ENCODE data around the gene GABARAPL2.
"Not testable (repeated sequence)": the region's sequence is repeated elsewhere in the genome, so short reads cannot be mapped to it uniquely, and the experiment has no call there.

Gene GABARAPL2, protein sequence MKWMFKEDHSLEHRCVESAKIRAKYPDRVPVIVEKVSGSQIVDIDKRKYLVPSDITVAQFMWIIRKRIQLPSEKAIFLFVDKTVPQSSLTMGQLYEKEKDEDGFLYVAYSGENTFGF

GRCh38 chr16:75566040-75566757 lies at the start of gene GABARAPL2:
TSS of gene GABARAPL2 (plus strand) at chr16:75566379. CDS start at chr16:75566487, 108 bp downstream.
- peak; percentile 86 for DNase-seq

DNA sequence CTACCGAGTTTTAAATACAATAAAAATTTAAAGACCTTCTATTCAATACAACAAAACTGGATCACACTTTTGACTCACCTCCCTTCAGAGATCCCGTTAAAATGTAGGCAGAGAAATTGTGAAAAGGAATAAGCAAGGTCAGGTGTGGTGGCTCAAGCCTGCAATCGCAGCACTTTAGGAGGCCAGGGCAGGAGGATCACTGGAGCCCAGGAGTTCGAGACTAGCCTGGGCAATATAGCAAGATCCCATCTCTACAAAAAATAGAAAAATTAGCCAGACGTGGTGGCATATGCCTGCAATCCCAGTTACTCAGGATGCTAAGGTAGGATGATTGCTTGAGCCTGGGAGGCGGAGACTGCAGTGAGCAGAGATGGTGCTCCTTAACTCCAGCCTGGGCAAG lies 47.0 kb upstream of the GABARAPL2 start:
- no peak for DNase-seq

GRCh38 chr16:75526032-75526790 lies 40.0 kb upstream of the GABARAPL2 start:
- no peak for DNase-seq

DNA sequence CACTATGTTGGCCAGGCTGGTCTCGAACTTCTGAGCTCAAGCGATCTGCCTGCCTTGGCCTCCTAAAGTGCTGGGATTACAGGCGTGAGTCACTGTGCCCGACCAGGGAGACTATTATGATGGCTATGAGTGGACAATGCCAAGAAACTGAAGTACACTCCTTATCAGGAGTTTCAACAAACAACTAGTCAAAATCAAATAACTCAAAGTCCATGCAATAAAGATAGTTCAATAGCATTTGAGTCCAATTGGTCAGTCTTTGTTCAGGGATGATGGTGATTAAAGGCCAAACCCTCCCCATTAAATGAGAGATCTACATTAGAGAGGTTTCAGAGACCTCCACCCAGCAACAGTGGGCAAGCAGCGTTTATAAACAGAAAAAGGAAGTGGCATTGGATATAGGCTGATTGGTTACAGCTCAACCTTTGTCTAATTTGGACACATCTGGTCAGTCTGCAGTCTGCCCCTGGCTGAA lies 38.3 kb upstream of the GABARAPL2 start:
- DNase-seq = no peak

DNA sequence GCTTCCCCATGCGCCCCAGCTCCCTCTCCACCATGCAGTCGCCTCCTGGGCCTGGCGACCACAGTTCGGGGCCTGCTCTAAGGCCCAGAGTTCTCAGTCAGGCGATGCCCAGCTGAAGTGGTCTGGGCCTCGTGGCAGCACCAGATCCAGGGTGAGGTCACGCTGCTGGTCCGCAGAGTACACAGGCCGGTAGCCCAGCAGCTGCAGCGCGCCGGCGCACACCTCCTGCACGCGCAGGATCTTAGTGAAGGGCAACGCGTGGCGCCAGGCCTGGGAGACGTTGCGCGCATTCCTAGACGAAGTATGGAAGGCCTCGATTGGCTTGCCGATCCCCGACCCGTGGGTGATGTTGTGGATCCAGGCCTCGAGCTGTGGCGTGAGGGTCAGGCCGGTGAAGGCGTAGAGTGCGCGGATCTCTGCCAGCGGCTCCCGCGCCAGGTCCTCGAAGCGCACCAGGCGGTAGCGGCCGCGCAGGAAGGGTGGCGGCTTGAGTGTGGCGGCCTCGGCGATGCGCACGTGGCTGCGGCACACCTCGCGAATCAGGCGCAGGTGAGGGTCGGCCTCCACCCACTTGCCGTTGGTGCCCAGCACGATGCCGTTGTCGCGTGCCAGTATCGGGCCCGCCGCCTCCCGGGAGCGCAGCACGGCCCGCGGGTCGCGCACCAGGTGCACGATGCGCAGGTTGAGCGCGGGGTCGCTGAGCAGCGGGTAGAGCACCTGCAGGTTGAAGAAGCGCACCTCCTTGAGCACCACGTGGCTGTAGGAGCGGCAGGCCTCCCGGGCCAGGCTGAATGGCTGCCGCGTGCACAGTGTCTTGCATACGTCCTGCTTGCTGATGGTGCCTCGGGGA lies 36.9 kb upstream of the GABARAPL2 start:
- DNase-seq = no peak

GRCh38 chr16:75529959-75530358 lies 36.2 kb upstream of the GABARAPL2 start:
- no peak for DNase-seq

GRCh38 chr16:75532142-75532765 lies 33.9 kb upstream of the GABARAPL2 start:
- no peak for DNase-seq

DNA sequence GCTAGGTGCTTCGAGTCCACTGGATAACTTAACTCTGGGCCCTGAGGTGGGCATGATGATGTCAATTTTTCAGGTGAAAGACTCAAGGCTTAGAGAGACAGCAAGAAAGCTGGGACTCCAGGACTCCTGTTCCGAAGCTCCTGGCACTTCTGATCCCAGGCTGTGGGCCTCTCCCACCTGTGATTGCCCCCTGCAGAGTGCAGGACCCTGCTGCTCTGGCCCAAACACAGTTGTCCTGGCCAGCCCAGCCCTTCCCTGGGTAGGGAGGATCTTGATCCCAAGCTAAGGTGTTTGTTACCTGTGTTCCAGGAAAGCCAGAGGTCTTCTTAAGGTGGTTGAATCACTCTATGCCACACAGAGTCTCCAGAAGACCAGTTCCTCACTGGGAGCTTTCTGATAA lies 33.4 kb upstream of the GABARAPL2 start:
- no peak for DNase-seq

DNA sequence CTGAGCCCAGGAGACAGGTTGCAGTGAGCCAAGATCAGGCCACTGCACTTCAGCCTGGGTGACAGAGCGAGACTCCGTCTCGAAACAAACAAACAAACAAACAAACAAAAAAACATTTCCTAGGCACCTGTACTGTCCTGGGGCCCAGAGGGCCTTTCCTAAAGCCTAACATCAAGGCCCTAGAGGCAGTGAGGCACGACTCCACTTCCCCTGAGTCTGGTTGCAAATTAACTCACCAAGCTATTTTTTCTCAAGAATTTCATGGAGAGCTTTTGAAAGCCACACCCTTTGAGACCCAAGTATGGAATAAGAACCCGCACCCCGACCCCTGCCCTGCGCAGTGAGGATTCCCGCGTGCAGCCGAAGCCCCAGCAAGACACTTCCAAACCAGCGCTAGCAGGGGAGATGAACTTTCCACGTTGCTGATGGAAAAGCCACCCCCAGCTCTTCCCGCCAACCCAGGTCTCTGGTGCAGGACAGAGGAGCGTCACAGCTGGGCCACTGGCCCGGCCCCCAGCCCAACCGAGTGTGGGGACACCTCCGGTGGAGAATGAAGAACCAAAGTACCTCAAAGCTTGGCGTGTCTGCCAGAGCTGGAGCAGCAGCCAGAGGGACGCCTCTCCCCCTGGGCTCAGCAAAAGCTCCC lies 31.5 kb upstream of the GABARAPL2 start:
- DNase-seq = no peak

DNA sequence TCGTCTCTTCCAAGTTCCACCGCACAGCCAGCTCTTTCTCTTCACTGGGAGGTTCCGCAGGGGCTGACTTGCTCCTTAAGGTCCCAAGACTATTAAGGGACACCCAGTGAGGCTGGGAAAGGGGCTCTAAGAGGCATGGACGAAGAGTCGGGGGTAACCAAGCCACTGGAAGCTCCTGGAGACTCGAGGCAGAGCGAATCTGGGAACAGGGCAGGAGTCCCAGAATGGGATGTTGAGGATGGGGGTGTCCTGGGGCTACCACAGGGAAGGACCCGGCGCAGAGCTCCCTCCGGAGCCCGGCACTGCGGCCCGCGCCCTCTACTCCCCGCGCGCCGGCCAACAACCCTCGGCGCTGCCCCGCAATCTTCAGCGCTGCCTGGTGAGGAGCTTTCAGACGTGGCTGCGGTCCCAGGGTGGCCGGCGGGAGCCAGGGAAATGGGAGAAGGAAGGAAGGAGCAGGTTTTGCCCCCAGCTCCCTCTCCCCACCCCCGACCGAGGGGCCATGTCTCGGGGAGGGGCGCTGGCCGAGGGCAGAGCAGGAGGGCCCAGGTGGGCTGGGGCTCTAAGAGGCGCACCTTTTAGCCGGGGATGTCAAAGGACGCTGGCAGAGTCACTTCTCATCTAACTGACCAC lies 30.9 kb upstream of the GABARAPL2 start:
- DNase-seq = no peak

GRCh38 chr16:75535901-75536300 lies 30.3 kb upstream of the GABARAPL2 start, which contains the start of gene CHST5:
TSS of gene CHST5 (minus strand) at chr16:75536108. CDS start at chr16:75530384, 5,724 bp downstream.
- DNase-seq = no peak

DNA sequence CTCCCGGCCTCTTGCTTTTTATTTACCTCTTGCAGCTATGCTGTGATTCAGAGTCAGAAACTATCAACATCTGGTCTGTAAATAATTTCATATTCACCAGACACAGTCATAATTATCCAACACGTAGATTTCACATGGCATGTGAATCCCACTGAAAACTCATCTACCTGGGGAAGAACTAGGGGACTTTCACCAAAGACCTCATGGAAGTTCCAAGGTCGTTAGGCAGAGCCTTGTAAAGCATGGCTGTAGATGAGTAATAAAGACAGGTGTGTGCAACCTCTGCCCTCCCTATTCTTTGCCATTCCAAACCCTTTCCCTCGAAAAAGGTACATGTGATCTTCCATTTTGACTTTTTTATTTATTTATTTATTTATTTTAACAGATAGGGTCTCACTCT lies 28.4 kb upstream of the GABARAPL2 start:
- DNase-seq = no peak

- not testable (repeated sequence) for DNase-seq
Observed at GRCh38 chr16:75538882-75539565, 27.2 kb upstream of the GABARAPL2 start.

- no peak for DNase-seq
Observed at GRCh38 chr16:75541236-75541635, 24.9 kb upstream of the GABARAPL2 start.

DNA sequence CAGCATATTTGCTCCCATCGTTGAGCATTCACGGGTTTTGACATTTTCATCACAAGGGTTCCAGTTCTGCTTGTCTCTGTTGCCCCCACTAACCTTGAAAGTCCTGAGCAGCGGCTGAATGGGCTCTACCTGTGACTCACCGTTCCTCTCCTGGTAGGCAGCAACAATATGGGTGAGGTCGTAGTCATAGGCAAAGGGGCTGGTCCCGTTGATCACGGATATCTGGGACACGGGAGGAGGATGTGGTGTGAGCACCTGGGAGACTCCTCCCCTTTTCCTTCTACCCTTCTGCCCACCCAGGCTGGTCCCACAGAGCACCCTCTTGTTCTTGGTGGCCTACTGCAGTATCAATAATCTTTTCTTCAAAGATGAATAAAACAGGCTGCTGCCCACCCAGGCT lies 23.7 kb upstream of the GABARAPL2 start:
- DNase-seq = not testable (repeated sequence)

DNA sequence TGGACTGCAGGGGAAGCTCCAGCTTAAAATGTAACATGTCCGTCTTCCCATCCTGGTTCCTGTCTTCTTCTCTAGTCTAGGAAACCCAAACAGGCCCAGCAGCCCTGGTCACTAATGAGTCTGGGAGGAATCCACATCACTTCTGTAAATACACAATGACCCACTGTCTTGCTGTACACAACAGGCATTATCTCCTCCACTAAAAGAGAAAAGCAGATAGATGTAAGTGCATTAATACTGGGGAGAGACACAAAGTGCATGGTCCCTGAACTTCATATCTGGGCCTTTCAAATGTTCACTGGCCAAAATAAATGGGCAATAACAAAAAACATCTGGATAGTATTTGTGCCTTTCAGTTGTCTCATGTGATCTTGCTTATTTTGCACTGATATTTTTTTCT lies 20.3 kb upstream of the GABARAPL2 start:
- DNase-seq = not testable (repeated sequence)

DNA sequence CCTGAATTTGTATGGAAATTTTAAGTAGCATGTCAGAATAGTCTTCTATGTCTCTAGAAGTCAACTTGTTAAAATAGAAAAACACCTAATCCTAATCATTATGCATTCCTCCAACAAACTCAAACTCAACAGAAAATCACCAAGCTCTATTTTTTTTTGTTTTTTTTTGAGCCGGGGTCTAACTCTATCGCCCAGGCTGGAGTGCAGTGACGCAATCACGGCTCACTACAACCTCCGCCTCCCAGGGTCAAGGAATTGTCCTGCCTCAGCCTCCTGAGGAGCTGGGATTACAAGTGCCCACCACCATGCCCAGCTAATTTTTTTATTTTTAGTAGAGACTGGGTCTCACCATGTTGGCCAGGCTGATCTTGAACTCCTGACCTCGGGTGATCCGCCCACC lies 19.9 kb upstream of the GABARAPL2 start:
- no peak for DNase-seq

GRCh38 chr16:75548456-75548855 lies 17.7 kb upstream of the GABARAPL2 start:
- not testable (repeated sequence) for DNase-seq

DNA sequence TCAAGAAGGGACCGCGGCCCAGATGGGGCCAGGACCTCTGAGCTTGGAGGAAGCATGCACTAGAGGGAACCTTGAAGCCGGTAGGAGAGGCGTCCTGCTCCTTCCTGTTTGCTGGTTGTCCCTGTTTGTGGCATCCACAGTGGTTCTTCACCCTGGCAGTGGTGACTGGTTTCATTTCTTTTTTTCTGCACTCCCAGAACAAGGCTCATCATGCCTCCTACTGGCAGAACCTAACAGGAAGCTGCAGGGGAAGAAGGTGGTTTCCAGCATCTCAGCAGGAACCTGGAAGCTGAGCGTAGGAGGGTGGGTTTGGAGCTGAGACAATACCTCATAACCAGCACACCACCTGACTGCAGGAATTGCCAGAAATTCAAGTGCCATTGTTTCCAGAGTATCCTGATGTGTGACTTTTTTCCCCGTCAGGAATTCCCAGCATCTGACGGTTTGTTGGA lies 15.9 kb upstream of the GABARAPL2 start:
- DNase-seq = no peak

- DNase-seq = no peak
Observed at GRCh38 chr16:75552951-75553350, 13.2 kb upstream of the GABARAPL2 start.

Data from activated CD4-positive, alpha-beta T cell treated with anti-CD3 and anti-CD28 coated beads for 1 hour (primary cell).